GM19468 (cell line): Measurements from ENCODE around the gene HOXA13.

Source experiments
- ATAC-seq: cut with Tn5 transposase; IDR thresholded peaks from one replicate; pipeline ENCODE4 v1.9.1; 2021; ENCODE audit warnings: mild to moderate bottlenecking, moderate library complexity, moderate number of reproducible peaks; ENCODE audit not compliant: unreplicated experiment; ENCODE audit errors: extremely low read depth

The HOXA13 gene

GRCh38 chr7:27238979-27239386 lies 39.1 kb upstream of the HOXA13 start:
- ATAC-seq: no peak

DNA sequence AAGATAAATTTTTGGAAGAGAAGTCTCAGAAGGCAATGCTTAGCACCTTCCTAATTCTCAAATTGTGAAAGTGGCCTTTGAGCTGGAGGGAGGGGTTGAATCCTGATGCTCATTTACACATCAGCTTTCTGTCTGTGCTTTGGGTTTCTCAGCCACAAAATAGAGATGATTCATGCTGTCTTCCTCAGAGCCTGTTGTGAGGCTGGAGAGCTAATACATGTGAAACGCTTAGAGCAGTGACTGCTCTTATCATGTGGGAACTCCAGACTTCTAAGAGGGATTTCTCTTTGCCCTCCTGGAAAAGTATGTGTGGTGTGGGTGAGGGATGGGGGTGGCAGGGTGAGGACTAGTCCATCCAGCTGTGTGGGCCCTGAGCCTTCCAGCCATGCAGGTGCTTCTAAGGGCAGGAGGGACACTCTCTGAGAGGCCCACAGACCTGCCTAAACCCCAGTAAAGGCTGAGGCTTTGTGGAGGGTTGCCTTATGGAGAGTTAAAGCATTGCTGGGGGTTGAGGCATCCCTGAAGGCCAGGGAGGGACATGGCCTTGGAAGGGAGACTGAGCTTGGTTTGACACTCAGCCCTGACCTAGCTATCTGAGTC lies 37.9 kb upstream of the HOXA13 start:
- ATAC-seq: no peak

GRCh38 chr7:27235387-27236311 lies 35.8 kb upstream of the HOXA13 start:
- no peak for ATAC-seq

- no peak for ATAC-seq
These were observed 29.6 kb upstream of the HOXA13 start for GRCh38 chr7:27229448-27229847.

DNA sequence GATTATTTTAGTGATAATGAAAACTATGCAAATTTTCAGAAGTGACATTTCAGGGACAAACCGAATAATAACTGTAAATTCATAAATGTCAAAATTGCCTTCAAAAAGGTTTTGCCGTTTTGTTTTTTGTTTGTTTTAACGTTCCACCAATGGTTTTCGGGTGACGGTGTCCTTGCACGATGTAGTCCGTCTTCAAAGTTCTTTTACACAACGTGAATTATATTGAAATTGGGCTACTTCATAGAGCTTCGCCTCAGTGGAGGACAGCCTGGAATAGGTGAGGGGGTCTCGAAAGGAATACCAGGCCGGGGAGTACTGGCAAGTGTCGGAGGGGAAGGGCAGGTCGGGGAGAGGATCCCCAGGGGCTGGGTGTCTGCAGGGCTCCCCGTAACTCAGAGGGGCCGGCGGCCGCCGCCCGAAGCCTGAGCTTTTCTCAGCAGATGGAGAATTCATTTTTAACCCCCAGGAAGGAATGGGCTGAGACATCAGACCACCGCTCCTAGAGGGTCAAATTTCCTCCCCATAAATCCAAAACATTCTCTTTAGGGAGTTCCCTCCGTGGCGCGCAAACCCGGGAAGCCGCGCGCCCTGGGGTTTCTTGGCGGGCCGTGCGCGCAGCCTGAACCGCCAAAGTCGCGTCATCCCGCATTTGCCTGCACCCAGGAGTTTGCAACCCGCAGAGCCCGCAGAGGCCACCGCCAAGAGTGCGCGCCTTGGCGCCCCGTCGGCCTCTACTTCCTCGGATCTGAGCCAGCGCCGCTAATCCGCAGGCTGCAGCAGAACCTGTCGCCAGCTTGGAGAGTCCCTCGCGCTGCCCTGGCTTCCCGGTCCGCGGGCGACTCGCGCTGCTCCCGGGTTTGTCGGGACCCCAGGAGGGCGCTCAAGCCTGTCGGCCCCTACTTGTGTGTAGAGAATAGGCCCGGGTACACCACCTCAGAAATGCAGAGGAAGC lies 25.4 kb upstream of the HOXA13 start:
- ATAC-seq: no peak

GRCh38 chr7:27223941-27224575 lies 24.2 kb upstream of the HOXA13 start:
- no peak for ATAC-seq

- ATAC-seq: no peak
These were observed 21.4 kb upstream of the HOXA13 start for GRCh38 chr7:27221201-27221797.

DNA sequence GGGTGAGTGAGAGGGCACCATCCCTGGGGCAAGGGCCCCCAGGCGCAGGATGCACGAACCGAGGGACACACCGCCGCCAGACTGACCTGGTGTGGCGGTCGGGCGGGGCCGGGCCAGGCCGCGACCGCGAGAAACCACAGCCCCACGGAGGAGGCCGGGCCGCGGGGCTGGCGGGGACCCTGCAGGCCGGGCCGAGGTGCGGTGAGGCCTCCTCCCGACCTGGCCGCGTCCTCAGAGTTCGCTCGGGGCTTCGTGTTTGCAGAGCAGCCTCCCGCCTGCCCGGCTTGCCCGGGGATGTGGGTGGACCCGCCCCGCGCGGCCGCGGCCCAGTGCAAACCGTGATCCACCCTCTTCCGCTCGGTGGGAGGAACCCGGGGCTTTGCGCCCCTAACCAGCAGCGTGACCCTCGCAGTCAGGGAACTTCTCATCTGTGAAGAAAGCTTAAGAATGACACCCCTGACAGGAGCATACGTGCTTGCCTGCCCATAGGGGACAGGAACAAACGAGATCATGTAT lies 20.6 kb upstream of the HOXA13 start:
- ATAC-seq: no peak

GRCh38 chr7:27219821-27220220 lies 19.9 kb upstream of the HOXA13 start:
- no peak for ATAC-seq

DNA sequence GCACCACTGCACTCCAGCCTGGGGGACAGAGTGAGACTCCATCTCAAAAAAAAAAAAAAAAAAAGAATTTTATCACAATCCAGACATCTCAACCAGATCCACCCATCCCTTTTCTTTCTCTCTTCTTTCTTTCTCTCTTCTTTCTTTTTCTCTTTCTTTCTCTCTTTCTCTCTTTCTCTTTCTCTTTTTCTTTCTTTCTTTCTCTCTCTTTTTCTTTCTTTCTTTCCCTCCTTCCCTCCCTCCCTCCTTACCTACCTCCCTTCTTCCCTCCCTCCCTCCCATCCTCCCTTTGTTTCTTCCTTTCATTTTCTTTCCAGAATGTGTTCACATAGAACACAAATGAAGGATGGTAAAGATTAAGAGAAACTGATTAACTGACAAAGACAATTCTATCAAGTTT lies 18.1 kb upstream of the HOXA13 start:
- no peak for ATAC-seq

DNA sequence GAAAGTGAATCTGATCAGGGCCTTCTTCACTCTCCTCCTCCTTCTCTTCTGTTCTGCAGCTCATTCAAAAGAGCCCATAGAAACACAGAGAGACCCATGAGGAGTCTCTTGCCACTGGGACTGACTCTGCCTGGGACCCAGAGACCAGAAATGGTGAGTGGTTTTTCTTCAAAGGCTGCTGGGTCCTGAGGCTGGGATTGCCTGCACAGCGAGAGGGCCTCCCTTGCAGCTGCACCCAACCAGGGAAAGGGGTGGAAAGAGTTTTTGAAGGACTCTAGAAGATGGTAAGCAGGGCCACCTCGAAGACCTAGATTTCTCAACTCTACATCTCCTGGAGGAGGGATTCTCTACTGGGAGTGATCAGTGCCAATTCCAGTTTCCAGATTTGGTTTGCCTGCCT lies 15.5 kb upstream of the HOXA13 start:
- no peak for ATAC-seq

GRCh38 chr7:27214239-27214950 lies 14.5 kb upstream of the HOXA13 start:
- no peak for ATAC-seq

DNA sequence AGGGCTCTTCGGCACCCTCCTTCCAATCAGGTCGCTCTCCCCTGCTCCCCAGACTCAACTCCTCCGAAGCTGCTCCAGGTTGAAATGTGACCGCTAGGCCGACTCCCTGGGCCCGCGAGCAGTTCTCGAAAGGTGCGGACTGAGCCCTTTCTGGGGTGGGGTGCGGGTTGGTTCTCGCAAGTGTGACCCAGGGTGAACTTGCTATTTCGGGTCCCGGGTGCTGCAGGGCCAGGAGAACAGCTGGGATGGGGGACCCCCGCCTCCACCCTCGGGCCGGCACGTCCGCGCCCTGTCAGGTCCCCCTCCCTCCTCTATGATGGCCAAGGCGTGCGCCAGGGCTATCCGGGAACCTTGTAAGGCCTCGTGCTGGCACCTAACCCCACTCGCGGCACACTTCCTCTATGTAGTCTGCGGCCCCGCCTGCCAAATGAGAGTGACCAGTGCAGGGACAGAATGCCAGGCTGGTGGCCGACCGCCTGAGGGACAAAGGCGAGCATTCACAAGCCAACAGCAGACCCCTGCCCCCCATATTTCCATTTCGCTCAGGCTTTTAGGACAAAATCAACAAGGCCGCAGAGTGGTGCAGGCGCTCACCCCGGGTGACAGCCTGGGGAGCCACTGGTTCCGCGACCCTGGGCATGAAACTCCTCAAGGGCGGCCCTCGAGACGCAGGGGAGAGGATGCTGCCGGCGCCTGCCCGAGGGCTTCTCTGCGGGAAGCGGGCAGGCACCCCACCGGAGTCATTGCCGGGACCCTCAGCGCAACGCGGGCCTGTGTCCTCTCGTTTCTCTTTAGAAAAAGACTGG lies 13.7 kb upstream of the HOXA13 start:
- no peak for ATAC-seq

DNA sequence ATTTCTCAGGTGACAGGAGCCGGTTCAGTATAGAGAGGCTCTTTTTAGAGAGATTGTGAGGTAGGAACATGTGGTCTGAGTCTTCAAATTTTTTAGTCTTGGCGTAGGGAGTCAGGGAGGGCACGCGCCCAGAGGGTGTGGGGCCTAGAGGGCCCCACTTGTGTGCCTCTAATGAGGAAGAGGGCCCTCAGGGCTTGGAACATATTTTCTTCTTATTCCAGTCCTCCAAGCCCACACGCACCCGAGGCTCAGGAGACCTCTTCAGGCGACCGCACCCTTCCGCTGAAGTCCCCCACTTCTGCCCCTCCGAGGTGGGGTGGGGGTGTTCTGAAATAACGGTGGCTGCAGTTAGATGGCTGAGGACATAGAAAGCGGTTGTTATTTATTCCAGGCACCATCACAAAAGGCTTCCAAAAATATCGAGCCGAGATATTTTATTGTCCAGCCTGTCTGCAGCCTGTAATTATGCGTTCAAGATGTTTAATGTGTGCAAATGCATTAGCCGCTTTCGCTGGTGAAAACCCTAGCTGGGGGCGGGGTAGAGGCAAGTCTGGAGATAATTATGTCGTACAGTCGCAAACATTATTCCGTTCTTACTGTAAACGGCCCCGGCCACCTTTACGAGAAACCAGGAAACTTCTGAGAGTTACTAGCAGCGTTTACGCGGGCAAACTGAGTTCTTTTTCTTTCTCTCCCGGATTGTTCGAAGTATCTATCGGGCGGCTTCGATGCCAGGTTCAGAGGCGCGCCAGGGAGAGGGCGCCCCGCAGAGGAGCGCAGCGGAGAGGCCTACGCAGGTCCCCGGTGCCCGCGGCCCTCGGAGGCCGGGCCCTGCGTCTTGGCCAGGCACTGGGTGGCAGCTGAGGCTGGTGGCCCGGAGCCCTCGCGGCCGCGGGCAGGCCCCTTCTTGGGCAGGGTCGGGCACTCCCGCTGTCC lies 12.9 kb upstream of the HOXA13 start:
- no peak for ATAC-seq

DNA sequence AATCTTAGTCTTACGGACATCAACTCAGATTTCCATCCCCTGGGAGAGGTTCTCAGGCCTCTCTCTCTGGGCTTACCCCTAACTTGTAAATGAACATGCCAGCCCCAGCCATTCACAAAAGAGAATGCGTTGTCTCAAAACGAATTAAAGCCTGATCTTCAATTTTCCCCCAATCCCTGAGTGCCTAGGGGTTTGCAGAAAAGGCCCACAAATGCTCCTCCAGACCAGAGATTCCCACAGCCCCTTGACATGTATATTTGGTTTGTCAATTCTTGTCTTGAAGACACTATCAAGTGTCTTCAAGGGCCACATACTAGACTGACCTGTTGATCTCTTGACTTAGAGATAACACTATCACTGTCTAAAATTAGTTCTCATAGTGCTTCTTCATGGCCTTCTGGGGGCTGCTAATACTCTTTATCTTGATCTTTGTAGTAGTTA lies 11.9 kb upstream of the HOXA13 start:
- ATAC-seq: no peak

DNA sequence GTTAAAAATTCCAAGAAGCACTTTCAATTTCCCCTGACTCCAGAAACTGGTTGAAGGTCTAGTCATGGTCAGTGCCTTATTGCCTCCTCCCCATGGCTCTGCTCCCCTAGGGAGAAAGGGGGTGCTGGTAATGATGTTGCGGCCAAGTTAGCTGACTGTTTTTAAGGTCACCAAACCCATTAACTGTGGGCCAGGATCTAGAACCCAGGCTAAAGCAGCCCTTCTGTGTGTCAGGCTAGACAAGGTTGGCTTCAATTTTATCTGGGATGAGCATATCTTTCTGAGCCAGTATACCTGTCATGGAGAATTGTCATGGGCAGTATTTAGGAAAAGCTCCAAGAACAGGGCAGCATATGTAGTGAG lies 11.2 kb upstream of the HOXA13 start:
- no peak for ATAC-seq

DNA sequence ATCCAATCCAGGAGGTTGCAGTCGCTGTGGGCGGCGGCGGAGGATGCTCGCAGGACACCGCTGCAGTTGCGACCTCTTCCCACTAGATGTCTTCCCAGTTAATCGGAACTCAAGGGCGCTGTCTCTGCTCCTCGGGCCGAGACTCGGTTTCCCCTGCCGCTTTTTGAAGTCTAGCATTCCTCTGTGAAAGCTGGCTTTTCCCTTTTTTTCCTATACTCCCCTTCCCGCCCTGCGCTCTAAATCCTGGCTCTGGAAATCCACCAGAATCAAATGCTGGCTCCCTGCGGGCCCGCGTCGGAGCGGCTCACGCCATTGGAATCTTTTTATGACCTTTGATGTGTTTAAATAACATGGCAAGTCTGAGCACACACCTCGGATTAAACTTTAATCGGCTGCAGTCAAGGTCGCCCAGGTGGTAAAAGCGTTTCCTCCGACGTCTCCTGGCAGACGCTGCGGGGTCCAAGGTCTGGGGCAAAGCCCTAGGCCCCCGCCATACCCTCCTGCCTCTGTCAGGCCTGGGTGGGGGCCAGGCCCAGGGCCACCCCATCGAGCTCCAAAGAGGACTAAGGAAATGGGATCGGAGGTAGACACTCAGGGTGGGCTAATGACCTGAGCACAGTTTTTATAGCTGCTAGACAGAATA lies 10.7 kb upstream of the HOXA13 start:
- ATAC-seq: no peak
